Hematopoietic multipotent progenitor cell treated with erythropoietin and hydrocortisone succinate and interleukin-3 and kit ligand, for 8 days (in vitro differentiated cells): ENCODE measurements around the gene PDS5B.
A peak's percentile ranks its signal among the peaks of the same experiment; 100 is the strongest.
"Not testable (repeated sequence)": the region's sequence is repeated elsewhere in the genome, so short reads cannot be mapped to it uniquely, and the experiment has no call there.

Experiments used
- DNase-seq: peaks from one replicate; pipeline ENCODE4 v3.0.0-alpha.2; 2015

The PDS5B gene

GRCh38 chr13:32586080-32586900 lies at the start of gene PDS5B:
PDS5B (plus strand) TSS chr13:32586452; CDS start chr13:32648773, 62,321 bp downstream.
- DNase-seq = peak; percentile 92

- DNase-seq = no peak
These were observed 48.6 kb upstream of the PDS5B start for GRCh38 chr13:32537580-32538142.

DNA sequence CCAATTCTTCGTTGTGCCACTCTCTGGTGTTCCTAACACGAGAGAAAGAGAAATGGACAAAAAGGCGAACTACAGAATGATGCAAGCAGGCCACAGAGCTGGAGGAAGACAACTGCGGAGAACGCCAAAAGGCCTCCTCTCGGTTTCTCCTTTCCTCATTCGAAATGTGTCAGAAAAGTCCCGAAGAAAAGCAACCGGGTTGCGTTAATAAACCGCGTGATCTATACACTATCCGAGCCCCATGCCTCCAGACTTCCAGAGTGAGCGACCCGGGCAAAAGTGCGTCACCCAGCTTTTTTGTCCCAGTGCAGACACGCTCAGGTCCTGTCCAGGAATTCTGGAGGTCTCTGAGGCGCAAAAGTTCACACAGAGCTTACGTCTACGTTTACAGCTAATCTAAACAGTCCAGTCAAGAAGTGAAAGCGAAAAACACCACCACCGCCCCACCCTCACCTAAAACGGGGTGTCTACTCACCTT lies 48.1 kb upstream of the PDS5B start:
- DNase-seq = no peak

DNA sequence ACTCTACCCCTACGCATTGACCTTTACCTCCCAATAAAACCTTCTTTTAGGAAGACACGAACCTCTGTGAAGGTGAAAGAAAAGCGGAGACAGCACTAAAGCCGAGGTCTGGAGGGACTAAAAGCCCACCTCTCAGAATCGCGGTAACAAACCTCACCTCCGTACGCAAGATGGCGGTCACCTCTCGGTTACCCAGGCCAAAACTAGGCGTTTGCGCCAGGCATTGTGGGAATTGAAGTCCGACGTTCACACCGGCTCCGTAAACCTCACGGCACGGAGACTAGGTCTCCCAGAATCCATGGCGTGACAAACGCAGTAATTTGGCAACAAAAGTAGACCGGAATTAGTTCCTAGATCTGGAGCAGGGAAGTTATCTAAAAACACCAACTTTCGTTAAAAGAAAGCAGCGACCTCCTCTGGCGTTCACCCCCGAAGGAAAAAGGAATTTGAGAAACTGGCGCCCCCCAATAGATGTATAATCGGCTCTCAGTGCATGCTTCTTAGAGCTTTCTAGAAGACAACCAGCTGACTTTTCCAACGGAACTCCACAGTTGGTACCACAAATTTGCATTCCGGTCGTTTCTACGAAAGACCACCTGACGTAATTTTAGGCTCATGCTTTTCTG lies 47.5 kb upstream of the PDS5B start, which contains the start of gene N4BP2L2:
TSS of gene N4BP2L2 (minus strand) at position 175 of the 626 bp plus-strand sequence. CDS start 1,768 bp downstream, outside the sequence.
- DNase-seq = peak; percentile 100

- DNase-seq = no peak
These were observed 44.0 kb upstream of the PDS5B start for GRCh38 chr13:32542221-32542620.

- DNase-seq = no peak
These were observed 41.2 kb upstream of the PDS5B start for GRCh38 chr13:32545083-32545482.

DNA sequence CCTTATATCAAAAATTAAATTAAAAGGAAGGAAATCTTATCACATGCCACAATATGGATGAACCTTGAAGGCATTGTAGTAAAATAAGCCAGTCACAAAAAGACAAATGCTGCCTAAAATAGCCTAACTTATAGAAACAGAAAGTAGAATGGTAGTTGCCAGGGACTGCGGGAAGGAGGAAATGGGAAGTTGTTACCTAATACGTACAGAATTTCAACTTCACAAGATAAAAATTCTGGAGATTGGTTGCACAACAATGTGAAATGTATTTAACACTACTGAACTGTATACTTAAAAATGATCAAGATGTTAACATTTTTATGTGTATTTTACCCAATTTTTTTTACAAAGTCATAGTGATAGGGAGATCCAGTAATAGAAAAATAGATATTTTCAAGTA lies 37.4 kb upstream of the PDS5B start:
- DNase-seq = no peak

DNA sequence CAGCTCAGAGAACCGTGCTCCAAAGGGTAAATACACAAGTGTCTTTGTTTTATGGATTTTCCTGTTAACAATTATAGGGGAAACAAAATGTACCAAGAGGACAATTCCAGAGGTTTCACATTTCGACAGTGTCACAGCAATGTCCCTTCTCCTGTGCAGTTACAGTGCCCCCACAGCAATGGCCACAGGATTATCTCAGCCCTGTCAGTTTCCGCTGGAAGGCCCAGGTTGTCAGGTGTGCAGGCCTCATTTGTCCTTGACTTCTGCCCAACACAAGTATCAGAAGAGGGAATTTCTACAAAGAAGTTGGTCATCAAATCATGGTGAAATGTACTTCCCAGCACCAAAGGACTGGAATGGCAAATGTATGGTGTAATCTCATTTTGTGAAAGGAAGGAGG lies 36.5 kb upstream of the PDS5B start:
- DNase-seq = no peak

GRCh38 chr13:32553720-32554119 lies 32.5 kb upstream of the PDS5B start:
- DNase-seq = no peak

GRCh38 chr13:32555613-32556012 lies 30.6 kb upstream of the PDS5B start:
- DNase-seq = no peak

DNA sequence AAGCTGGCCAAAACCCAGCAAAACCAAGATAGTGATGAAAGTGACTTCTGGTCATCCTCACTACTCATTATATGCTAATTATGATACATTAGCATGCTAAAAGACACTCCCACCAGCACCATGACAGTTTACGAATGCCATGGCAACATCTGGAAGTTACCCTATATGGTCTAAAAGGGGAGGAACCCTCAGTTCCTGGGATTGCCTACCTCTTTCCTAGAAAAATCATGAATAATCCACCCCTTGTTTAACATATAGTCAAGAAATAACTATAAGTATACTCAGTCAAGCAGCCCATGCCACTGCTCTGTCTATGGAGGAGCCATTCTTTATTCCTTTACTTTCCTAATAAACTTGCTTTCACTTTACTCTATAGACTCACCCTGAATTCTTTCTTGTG lies 25.4 kb upstream of the PDS5B start:
- DNase-seq = not testable (repeated sequence)

DNA sequence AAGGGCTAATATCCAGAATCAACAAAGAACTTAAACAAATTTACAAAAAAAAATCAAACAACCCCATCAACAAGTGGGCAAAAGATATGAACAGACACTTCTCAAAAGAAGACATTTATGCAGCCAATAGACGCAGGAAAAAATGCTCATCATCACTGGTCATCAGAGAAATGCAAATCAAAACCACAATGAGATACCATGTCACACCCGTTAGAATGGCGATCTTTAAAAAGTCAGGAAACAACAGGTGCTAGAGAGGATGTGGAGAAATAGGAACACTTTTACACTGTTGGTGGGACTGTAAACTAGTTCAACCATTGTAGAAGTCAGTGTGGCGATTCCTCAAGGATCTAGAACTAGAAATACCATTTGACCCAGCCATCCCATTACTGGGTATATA lies 10.6 kb upstream of the PDS5B start:
- not testable (repeated sequence) for DNase-seq

DNA sequence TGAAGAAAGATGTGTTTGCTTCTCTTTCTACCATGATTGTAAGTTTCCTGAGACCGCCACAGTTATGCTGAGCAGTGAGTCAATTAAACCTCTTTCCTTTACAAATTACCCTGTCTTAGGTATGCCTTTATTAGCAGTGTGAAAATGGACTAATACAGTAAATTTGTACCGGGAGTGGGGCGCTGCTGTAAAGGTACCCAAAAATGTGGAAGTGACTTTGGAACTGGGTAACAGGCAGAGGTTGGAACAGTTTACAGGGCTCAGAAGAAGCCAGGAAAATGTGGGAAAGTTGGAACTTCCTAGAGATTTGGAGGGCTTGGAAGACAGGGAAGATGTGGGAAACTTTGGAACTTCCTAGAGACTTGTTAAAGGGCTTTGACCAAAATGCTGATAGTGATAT lies 9.2 kb upstream of the PDS5B start:
- DNase-seq = no peak

GRCh38 chr13:32581177-32581786 lies 5.0 kb upstream of the PDS5B start:
- DNase-seq = peak; percentile 56

GRCh38 chr13:32582281-32582680 lies 4.0 kb upstream of the PDS5B start:
- DNase-seq = no peak

DNA sequence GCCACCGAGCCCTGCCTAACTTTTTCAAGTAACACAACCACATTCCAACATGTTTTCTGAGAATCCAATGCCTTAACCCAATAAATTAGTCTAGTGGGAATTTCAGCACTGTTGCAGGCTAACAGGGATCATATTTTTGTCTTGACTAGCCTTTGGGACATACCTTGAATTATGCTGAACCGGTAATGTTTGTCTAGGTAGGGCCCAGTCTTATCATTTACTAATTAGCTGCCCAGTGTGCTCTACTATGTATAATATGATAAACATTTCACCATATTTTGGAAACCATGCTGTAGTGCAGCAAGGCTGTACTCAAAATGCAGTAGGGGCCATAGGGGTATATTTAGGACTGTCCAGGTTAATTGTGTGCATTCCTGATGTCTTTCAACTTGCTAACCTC lies 3.3 kb upstream of the PDS5B start:
- no peak for DNase-seq

DNA sequence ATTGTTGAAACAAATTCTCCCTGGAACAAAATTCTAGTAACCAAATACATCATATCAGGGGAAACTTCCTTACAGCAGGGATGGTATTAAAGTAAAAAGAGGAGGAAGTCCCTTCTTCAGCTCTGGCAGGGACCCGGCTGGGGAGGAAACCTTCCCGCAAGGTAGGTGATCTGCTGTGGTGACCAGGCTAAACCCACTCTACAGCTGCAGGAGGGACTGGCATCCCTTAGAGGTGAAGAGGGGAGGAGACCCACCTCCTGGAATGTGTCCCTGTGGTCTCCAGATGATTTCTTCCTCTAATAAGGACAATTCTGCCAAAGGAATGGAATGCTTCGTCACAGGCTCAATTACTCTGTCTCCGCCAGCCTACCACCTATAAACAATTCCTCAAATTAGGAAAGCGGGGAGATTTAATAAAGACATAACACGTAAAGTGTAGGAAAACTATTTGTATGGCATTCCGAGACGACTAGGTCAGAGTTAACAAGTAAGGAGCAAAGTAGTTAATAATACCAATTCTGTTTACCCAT lies 637 bp upstream of the PDS5B start:
- peak; percentile 21 for DNase-seq

GRCh38 chr13:32587011-32587810 lies 959 bp downstream of the PDS5B start:
- DNase-seq = peak; percentile 68

GRCh38 chr13:32587811-32588170 lies 1.5 kb downstream of the PDS5B start:
- peak; percentile 14 for DNase-seq

- DNase-seq = no peak
These were observed 2.5 kb downstream of the PDS5B start for GRCh38 chr13:32588736-32589135.

GRCh38 chr13:32589471-32589870 lies 3.2 kb downstream of the PDS5B start:
- DNase-seq = no peak

GRCh38 chr13:32590266-32590665 lies 4.0 kb downstream of the PDS5B start:
- DNase-seq = no peak
